ENCODE results near the gene ELF3.
A peak's percentile ranks its signal among the peaks of the same experiment; 100 is the strongest.

- TF ChIP-seq RAD21 (IDR thresholded peaks at IDR 0.05 in 1 of 2, conservative IDR thresholded peaks at IDR 0.05 in 1 of 2; ENCODE audit: low read depth in 2 of 2, low read length in 2 of 2), result no peak
- no peak for TF ChIP-seq JUND (IDR thresholded peaks at IDR 0.05; ENCODE audit: low read length)
- TF ChIP-seq YY1 (IDR thresholded peaks at IDR 0.05; ENCODE audit: low read depth, low read length), result no peak
- no peak for TF ChIP-seq BCL11A (IDR thresholded peaks at IDR 0.05; ENCODE audit: low read depth in 2 of 2, low read length in 2 of 2)
- TF ChIP-seq CTCF (IDR thresholded peaks at IDR 0.05; ENCODE audit: control extremely low read depth in 1 of 3, insufficient read depth in 1 of 3, low read depth in 1 of 3, low read length in 3 of 3), result no peak
- no peak for TF ChIP-seq EZH2 (IDR thresholded peaks at IDR 0.05; ENCODE audit: low read depth, low read length, severe bottlenecking)
- no peak for TF ChIP-seq FOSL1 (IDR thresholded peaks at IDR 0.05; ENCODE audit: insufficient read depth, low read depth, low read length)
- TF ChIP-seq MAX (IDR thresholded peaks at IDR 0.05), result no peak
- TF ChIP-seq POLR2A (IDR thresholded peaks at IDR 0.05; ENCODE audit: control extremely low read depth in 1 of 2, low read depth in 2 of 2, low read length in 2 of 2), result 0 out of 3 replicates have a peak, but pooled peaks of 1 of the 2 experiments have one; percentile 20
Measured at GRCh38 chr1:202014915-202015661, 4.7 kb downstream of the ELF3 start.
